Measurements from ENCODE around the gene ZNF648.
A peak's percentile ranks its signal among the peaks of the same experiment; 100 is the strongest.
"Not testable (repeated sequence)": the region's sequence is repeated elsewhere in the genome, so short reads cannot be mapped to it uniquely, and the experiment has no call there.

ZNF648 gene

GRCh38 chr1:182052355-182052754 lies 9.2 kb downstream of the ZNF648 start:
- Mint-ChIP-seq H3K4me1 (peaks cover 25% of the 10 kb centered on the region), H3K4me3 (no peak overlapping the region), H3K27ac (no peak overlapping the region), H3K27me3 (peaks cover 6% of the 10 kb centered on the region), H3K36me3 (no peaks in the 10 kb centered on the region), H3K9me3 (no peaks in the 10 kb centered on the region)

GRCh38 chr1:182051938-182052337 lies 9.6 kb downstream of the ZNF648 start:
- H3K4me1 Mint-ChIP-seq = peaks cover 29% of the 10 kb centered on the region
- H3K4me3 Mint-ChIP-seq = no peak overlapping the region
- no peak overlapping the region for H3K27ac Mint-ChIP-seq
- no peaks in the 10 kb centered on the region for H3K36me3 Mint-ChIP-seq
- H3K9me3 Mint-ChIP-seq = no peaks in the 10 kb centered on the region
- H3K27me3 Mint-ChIP-seq = peaks cover 6% of the 10 kb centered on the region

GRCh38 chr1:182050481-182051448 lies 10.7 kb downstream of the ZNF648 start:
- H3K27ac Mint-ChIP-seq = no peak overlapping the region
- no peak overlapping the region for H3K4me3 Mint-ChIP-seq
- H3K9me3 Mint-ChIP-seq = no peaks in the 10 kb centered on the region
- peaks cover 34% of the 10 kb centered on the region for H3K4me1 Mint-ChIP-seq
- no peaks in the 10 kb centered on the region for H3K27me3 Mint-ChIP-seq
- no peaks in the 10 kb centered on the region for H3K36me3 Mint-ChIP-seq

- Mint-ChIP-seq H3K9me3 (peaks cover 5% of the 10 kb centered on the region), H3K4me1 (peaks cover 28% of the 10 kb centered on the region), H3K4me3 (no peak overlapping the region), H3K36me3 (no peaks in the 10 kb centered on the region), H3K27ac (peak overlapping the region; percentile 51), H3K27me3 (no peaks in the 10 kb centered on the region)
Measured at GRCh38 chr1:182048562-182048961, 12.9 kb downstream of the ZNF648 start.

- Mint-ChIP-seq H3K4me1 (peaks cover 28% of the 10 kb centered on the region), H3K36me3 (no peaks in the 10 kb centered on the region), H3K27me3 (no peaks in the 10 kb centered on the region), H3K27ac (peak overlapping the region; percentile 93), H3K4me3 (peak overlapping the region; percentile 1), H3K9me3 (peaks cover 5% of the 10 kb centered on the region)
Measured at GRCh38 chr1:182046763-182047162, 14.7 kb downstream of the ZNF648 start.

GRCh38 chr1:182045481-182045880 lies 16.0 kb downstream of the ZNF648 start:
- not testable (repeated sequence) for H3K9me3 Mint-ChIP-seq, H3K4me3 Mint-ChIP-seq, H3K27me3 Mint-ChIP-seq, H3K36me3 Mint-ChIP-seq, H3K27ac Mint-ChIP-seq
- H3K4me1 Mint-ChIP-seq = peaks cover 28% of the 10 kb centered on the region

- Mint-ChIP-seq H3K9me3 (peaks cover 5% of the 10 kb centered on the region), H3K27ac (no peak overlapping the region), H3K36me3 (peaks cover 1% of the 10 kb centered on the region), H3K27me3 (no peaks in the 10 kb centered on the region), H3K4me3 (no peak overlapping the region), H3K4me1 (peaks cover 9% of the 10 kb centered on the region)
Measured at GRCh38 chr1:182041615-182042014, 19.9 kb downstream of the ZNF648 start.

- Mint-ChIP-seq H3K36me3 (peaks cover 1% of the 10 kb centered on the region), H3K27ac (no peak overlapping the region), H3K4me1 (peaks cover 7% of the 10 kb centered on the region), H3K9me3 (no peaks in the 10 kb centered on the region), H3K4me3 (no peak overlapping the region), H3K27me3 (no peaks in the 10 kb centered on the region)
Measured at GRCh38 chr1:182038220-182038619, 23.3 kb downstream of the ZNF648 start.

GRCh38 chr1:182035097-182035770 lies 26.3 kb downstream of the ZNF648 start:
- no peak overlapping the region for H3K27ac Mint-ChIP-seq
- H3K9me3 Mint-ChIP-seq = no peaks in the 10 kb centered on the region

GRCh38 chr1:182032251-182032650 lies 29.3 kb downstream of the ZNF648 start:
- Mint-ChIP-seq H3K9me3 (no peaks in the 10 kb centered on the region), H3K4me1 (peaks cover 16% of the 10 kb centered on the region), H3K27ac (no peak overlapping the region), H3K4me3 (no peak overlapping the region), H3K27me3 (no peaks in the 10 kb centered on the region), H3K36me3 (no peaks in the 10 kb centered on the region)

More at GRCh38 chr1:182035097-182035770, 26.3 kb downstream of the ZNF648 start:
- no peak overlapping the region for H3K4me3 Mint-ChIP-seq
- H3K36me3 Mint-ChIP-seq = peaks cover under 1% of the 10 kb centered on the region
- H3K27me3 Mint-ChIP-seq = no peaks in the 10 kb centered on the region
- peaks cover 7% of the 10 kb centered on the region for H3K4me1 Mint-ChIP-seq

GRCh38 chr1:182029379-182030331 lies 31.9 kb downstream of the ZNF648 start:
- no peaks in the 10 kb centered on the region for H3K27me3 Mint-ChIP-seq
- H3K4me1 Mint-ChIP-seq = peaks cover 13% of the 10 kb centered on the region
- no peaks in the 10 kb centered on the region for H3K9me3 Mint-ChIP-seq
- peak overlapping the region; percentile 95 for H3K27ac Mint-ChIP-seq
- peak overlapping the region; percentile 94 for H3K4me3 Mint-ChIP-seq
- no peaks in the 10 kb centered on the region for H3K36me3 Mint-ChIP-seq

GRCh38 chr1:182029002-182029378 lies 32.5 kb downstream of the ZNF648 start:
- no peaks in the 10 kb centered on the region for H3K9me3 Mint-ChIP-seq
- peaks cover 13% of the 10 kb centered on the region for H3K4me1 Mint-ChIP-seq
- H3K27ac Mint-ChIP-seq = peak overlapping the region; percentile 95

GRCh38 chr1:182015360-182015759 lies 46.2 kb downstream of the ZNF648 start:
- no peaks in the 10 kb centered on the region for H3K4me1 Mint-ChIP-seq
- H3K9me3 Mint-ChIP-seq = peaks cover 10% of the 10 kb centered on the region
- peaks cover 6% of the 10 kb centered on the region for H3K27me3 Mint-ChIP-seq
- H3K4me3 Mint-ChIP-seq = no peak overlapping the region
- peaks cover 10% of the 10 kb centered on the region for H3K36me3 Mint-ChIP-seq
- H3K27ac Mint-ChIP-seq = no peak overlapping the region

More at GRCh38 chr1:182029002-182029378, 32.5 kb downstream of the ZNF648 start:
- Mint-ChIP-seq H3K4me3 (peak overlapping the region; percentile 94), H3K36me3 (no peaks in the 10 kb centered on the region), H3K27me3 (no peaks in the 10 kb centered on the region)

- Mint-ChIP-seq H3K36me3 (peaks cover 13% of the 10 kb centered on the region), H3K9me3 (peaks cover 34% of the 10 kb centered on the region)
- not testable (repeated sequence) for H3K4me1 Mint-ChIP-seq, H3K4me3 Mint-ChIP-seq, H3K27me3 Mint-ChIP-seq, H3K27ac Mint-ChIP-seq
Measured at GRCh38 chr1:182010800-182011370, 50.6 kb downstream of the ZNF648 start.

- not testable (repeated sequence) for H3K36me3 Mint-ChIP-seq, H3K4me3 Mint-ChIP-seq, H3K27me3 Mint-ChIP-seq, H3K27ac Mint-ChIP-seq, H3K4me1 Mint-ChIP-seq
- peaks cover 29% of the 10 kb centered on the region for H3K9me3 Mint-ChIP-seq
Measured at GRCh38 chr1:182005398-182005797, 56.1 kb downstream of the ZNF648 start.
